ENCODE results near the gene PFKFB3.

PFKFB3 gene

GRCh38 chr10:6220418-6221191, 17.9 kb downstream of the PFKFB3 start:
- DNase-seq (ENCODE audit: low read depth) = no peak

- no peak for DNase-seq (ENCODE audit: low read depth)
These were observed 18.6 kb downstream of the PFKFB3 start for GRCh38 chr10:6221192-6221940.

- DNase-seq (ENCODE audit: low read depth) = no peak
These were observed 19.4 kb downstream of the PFKFB3 start for GRCh38 chr10:6221971-6222751.

GRCh38 chr10:6222755-6223154, 20.0 kb downstream of the PFKFB3 start:
- no peak for DNase-seq (ENCODE audit: low read depth)

GRCh38 chr10:6223981-6224380, 21.2 kb downstream of the PFKFB3 start:
- no peak for DNase-seq (ENCODE audit: low read depth)

GRCh38 chr10:6224781-6225180, 22.0 kb downstream of the PFKFB3 start:
- DNase-seq (ENCODE audit: low read depth) = no peak

GRCh38 chr10:6225263-6225814, 22.6 kb downstream of the PFKFB3 start:
- DNase-seq (ENCODE audit: low read depth) = no peak

- no peak for DNase-seq (ENCODE audit: low read depth)
These were observed 23.5 kb downstream of the PFKFB3 start for GRCh38 chr10:6226216-6226615.

GRCh38 chr10:6227346-6227745, 24.6 kb downstream of the PFKFB3 start:
- DNase-seq (ENCODE audit: low read depth) = no peak

GRCh38 chr10:6228010-6228511, 25.3 kb downstream of the PFKFB3 start:
- DNase-seq (ENCODE audit: low read depth) = no peak

GRCh38 chr10:6228647-6229046, 25.9 kb downstream of the PFKFB3 start:
- DNase-seq (ENCODE audit: low read depth) = no peak

GRCh38 chr10:6229290-6229689, 26.6 kb downstream of the PFKFB3 start:
- DNase-seq (ENCODE audit: low read depth) = no peak

- no peak for DNase-seq (ENCODE audit: low read depth)
These were observed 27.0 kb downstream of the PFKFB3 start for GRCh38 chr10:6229746-6230145.

- no peak for DNase-seq (ENCODE audit: low read depth)
These were observed 27.6 kb downstream of the PFKFB3 start for GRCh38 chr10:6230315-6230714.

- no peak for DNase-seq (ENCODE audit: low read depth)
These were observed 28.4 kb downstream of the PFKFB3 start for GRCh38 chr10:6231146-6231545.

- no peak for DNase-seq (ENCODE audit: low read depth)
These were observed 29.0 kb downstream of the PFKFB3 start for GRCh38 chr10:6231730-6232129.

- DNase-seq (ENCODE audit: low read depth) = no peak
These were observed 29.6 kb downstream of the PFKFB3 start for GRCh38 chr10:6232225-6232807.

- no peak for DNase-seq (ENCODE audit: low read depth)
These were observed 30.4 kb downstream of the PFKFB3 start for GRCh38 chr10:6232846-6233724.

GRCh38 chr10:6233725-6234277, 31.1 kb downstream of the PFKFB3 start:
- DNase-seq (ENCODE audit: low read depth) = no peak

GRCh38 chr10:6234371-6234770, 31.6 kb downstream of the PFKFB3 start:
- no peak for DNase-seq (ENCODE audit: low read depth)

All from non-pigmented ciliary epithelial cell (primary cell).